HS-27A (cell line): ENCODE results near the gene SOS2.
"Not testable (repeated sequence)": the region's sequence is repeated elsewhere in the genome, so short reads cannot be mapped to it uniquely, and the experiment has no call there.

Source experiments
- DNase-seq: peaks from one replicate; pipeline ENCODE4 v3.0.0-alpha.2; 2012; ENCODE audit warnings: low read depth, missing footprints

Gene SOS2

GRCh38 chr14:50085570-50086320 is 145.6 kb downstream of the SOS2 start:
- DNase-seq, result peak; percentile 7

GRCh38 chr14:50084666-50085065 is 146.7 kb downstream of the SOS2 start:
- DNase-seq, result no peak

GRCh38 chr14:50083467-50084337 is 147.7 kb downstream of the SOS2 start:
- no peak for DNase-seq

- no peak for DNase-seq
Measured at GRCh38 chr14:50082784-50083466, 148.5 kb downstream of the SOS2 start.

- DNase-seq, result no peak
Measured at GRCh38 chr14:50082308-50082742, 149.1 kb downstream of the SOS2 start.

GRCh38 chr14:50079103-50079502 is 152.3 kb downstream of the SOS2 start:
- not testable (repeated sequence) for DNase-seq

GRCh38 chr14:50073663-50074062 is 157.7 kb downstream of the SOS2 start:
- not testable (repeated sequence) for DNase-seq

- no peak for DNase-seq
Measured at GRCh38 chr14:50072395-50072794, 159.0 kb downstream of the SOS2 start.

- no peak for DNase-seq
Measured at GRCh38 chr14:50070840-50071548, 160.4 kb downstream of the SOS2 start.

- DNase-seq, result no peak
Measured at GRCh38 chr14:50070230-50070629, 161.1 kb downstream of the SOS2 start.

GRCh38 chr14:50069325-50069724 is 162.1 kb downstream of the SOS2 start:
- no peak for DNase-seq

- DNase-seq, result no peak
Measured at GRCh38 chr14:50068496-50068895, 162.9 kb downstream of the SOS2 start.

GRCh38 chr14:50067723-50068495 is 163.5 kb downstream of the SOS2 start:
- DNase-seq, result no peak
